ENCODE results near the gene MFAP4. TPM values are rescaled to one million over a fixed set of nuclear protein-coding genes. Genes with fewer than 3 reads are reported as not detected.

MFAP4 gene
- total RNA-seq, 1 experiment from 2014 or later: 4.0 TPM

- Mint-ChIP-seq H3K9me3 (no peaks in the 10 kb centered on the region), H3K4me1 (peaks cover 16% of the 10 kb centered on the region), H3K36me3 (peaks cover 35% of the 10 kb centered on the region), H3K27me3 (ENCODE audit: low read depth) (no peaks in the 10 kb centered on the region), H3K4me3 (peak within 1 kb of the TSS; percentile 99), H3K27ac (peak within 1 kb of the TSS; percentile 97)
- ChIA-PET CTCF (interaction anchor here (0.7 to 2.6 kb wide), 21 partner anchors 8 to 631 kb away, joined by 3 to 87 read pairs (median 7); partner anchors contain the start of genes ALDH3A2, B9D1, MFAP4 and SLC47A1), POLR2A (interaction anchor here (0.8 to 1.9 kb wide), 15 partner anchors 8 to 599 kb away, joined by 3 to 14 read pairs (median 5); partner anchors contain the start of genes AKAP10, ALDH3A2, B9D1 and MFAP4)
- TF ChIP-seq, protein P1, sequence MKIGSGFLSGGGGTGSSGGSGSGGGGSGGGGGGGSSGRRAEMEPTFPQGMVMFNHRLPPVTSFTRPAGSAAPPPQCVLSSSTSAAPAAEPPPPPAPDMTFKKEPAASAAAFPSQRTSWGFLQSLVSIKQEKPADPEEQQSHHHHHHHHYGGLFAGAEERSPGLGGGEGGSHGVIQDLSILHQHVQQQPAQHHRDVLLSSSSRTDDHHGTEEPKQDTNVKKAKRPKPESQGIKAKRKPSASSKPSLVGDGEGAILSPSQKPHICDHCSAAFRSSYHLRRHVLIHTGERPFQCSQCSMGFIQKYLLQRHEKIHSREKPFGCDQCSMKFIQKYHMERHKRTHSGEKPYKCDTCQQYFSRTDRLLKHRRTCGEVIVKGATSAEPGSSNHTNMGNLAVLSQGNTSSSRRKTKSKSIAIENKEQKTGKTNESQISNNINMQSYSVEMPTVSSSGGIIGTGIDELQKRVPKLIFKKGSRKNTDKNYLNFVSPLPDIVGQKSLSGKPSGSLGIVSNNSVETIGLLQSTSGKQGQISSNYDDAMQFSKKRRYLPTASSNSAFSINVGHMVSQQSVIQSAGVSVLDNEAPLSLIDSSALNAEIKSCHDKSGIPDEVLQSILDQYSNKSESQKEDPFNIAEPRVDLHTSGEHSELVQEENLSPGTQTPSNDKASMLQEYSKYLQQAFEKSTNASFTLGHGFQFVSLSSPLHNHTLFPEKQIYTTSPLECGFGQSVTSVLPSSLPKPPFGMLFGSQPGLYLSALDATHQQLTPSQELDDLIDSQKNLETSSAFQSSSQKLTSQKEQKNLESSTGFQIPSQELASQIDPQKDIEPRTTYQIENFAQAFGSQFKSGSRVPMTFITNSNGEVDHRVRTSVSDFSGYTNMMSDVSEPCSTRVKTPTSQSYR (CRISPR knock-in tag; IDR thresholded peaks at IDR 0.05): 0 out of 2 replicates have a peak, but pooled peaks have one; percentile 35
- TF ChIP-seq HMGXB4 (CRISPR knock-in tag; IDR thresholded peaks at IDR 0.05) (peak; percentile 48; the same call in 1 of the 2 replicates), ZNF416 (CRISPR knock-in tag; IDR thresholded peaks at IDR 0.05) (no peak), ZNF219 (CRISPR knock-in tag; IDR thresholded peaks at IDR 0.05; ENCODE audit: borderline replicate concordance) (no peak), IRF2 (CRISPR knock-in tag; IDR thresholded peaks at IDR 0.05; ENCODE audit: borderline replicate concordance, low read depth) (no peak), EMX1 (CRISPR knock-in tag; IDR thresholded peaks at IDR 0.05) (no peak), SMAD3 (CRISPR knock-in tag; IDR thresholded peaks at IDR 0.05; ENCODE audit: borderline replicate concordance) (no peak)
- TF ChIP-seq, protein P2, sequence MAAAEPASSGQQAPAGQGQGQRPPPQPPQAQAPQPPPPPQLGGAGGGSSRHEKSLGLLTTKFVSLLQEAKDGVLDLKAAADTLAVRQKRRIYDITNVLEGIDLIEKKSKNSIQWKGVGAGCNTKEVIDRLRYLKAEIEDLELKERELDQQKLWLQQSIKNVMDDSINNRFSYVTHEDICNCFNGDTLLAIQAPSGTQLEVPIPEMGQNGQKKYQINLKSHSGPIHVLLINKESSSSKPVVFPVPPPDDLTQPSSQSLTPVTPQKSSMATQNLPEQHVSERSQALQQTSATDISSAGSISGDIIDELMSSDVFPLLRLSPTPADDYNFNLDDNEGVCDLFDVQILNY (CRISPR knock-in tag; IDR thresholded peaks at IDR 0.05): 0 out of 2 replicates have a peak, but pooled peaks have one; percentile 15
- ATAC-seq (peak; percentile 7), DNase-seq (ENCODE audit: low spot score) (no peak)
These were observed 8.3 kb downstream of the MFAP4 start, which contains the start of gene MAPK7 for GRCh38 chr17:19378416-19379360. MAPK7 (plus strand) TSS chr17:19378498; CDS start chr17:19378901, 403 bp downstream.

DNA sequence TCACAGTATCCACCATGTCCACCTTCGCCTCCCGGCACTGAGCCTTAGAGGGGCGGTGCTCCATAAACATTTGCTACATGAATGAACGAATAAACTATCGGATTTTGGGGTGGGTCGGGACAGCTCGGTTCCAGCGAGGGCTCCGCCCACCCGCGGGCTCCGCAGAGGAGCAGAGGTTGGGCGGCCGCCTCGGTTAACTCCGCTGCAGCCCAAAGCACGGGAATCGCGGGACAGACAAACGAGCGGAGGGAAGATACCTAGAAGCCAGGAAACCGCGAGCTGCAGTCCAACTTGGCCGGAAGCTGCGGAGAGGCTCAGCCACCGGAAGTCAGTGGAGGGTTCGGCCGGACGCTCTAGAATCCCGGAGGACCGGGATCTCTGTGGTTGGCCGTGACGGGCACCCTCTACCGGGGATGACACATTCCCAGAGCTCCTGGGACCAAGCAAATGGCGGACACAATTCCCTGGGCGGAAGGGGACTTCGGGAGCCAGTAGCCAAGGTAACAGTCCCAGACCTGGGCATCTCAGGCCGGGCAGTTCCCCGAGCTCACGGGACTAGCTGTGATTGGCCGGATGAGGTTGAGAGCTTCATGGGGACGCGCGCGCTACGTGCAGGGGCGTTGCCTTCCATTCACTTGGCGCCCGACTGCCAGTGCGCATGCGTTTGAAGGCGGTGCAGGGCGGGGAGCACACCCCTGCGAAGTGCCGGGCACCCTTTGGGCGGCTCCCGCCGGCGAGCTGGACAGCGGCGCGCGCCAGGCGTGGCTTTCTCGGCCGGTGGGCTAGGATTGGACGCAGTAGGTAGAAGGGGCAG, 9.2 kb downstream of the MFAP4 start:
- H3K36me3 Mint-ChIP-seq: peaks cover 31% of the 10 kb centered on the region
- peak overlapping the region; percentile 97 for H3K27ac Mint-ChIP-seq
- ATAC-seq (peak; percentile 93), DNase-seq (ENCODE audit: low spot score) (peak; percentile 99)
- H3K4me1 Mint-ChIP-seq: peaks cover 16% of the 10 kb centered on the region
- no peaks in the 10 kb centered on the region for H3K27me3 Mint-ChIP-seq (ENCODE audit: low read depth)
- ChIA-PET CTCF (interaction anchor here (0.7 to 2.6 kb wide), 22 partner anchors 9 to 631 kb away, joined by 3 to 87 read pairs (median 6); partner anchors contain the start of genes ALDH3A2, B9D1, MFAP4 and SLC47A1), POLR2A (interaction anchor here (0.8 to 1.9 kb wide), 16 partner anchors 9 to 600 kb away, joined by 3 to 14 read pairs (median 5); partner anchors contain the start of genes AKAP10, ALDH3A2, B9D1 and MFAP4)
- no peaks in the 10 kb centered on the region for H3K9me3 Mint-ChIP-seq
- H3K4me3 Mint-ChIP-seq: peak overlapping the region; percentile 99
- no peak for TF ChIP-seq OVOL2 (CRISPR knock-in tag; IDR thresholded peaks at IDR 0.05; ENCODE audit: borderline replicate concordance)
- TF ChIP-seq TEAD1 (CRISPR knock-in tag; IDR thresholded peaks at IDR 0.05): peak; percentile 71; the same call in 1 of the 2 replicates
- peak; percentile 61; the same call in 1 of the 2 replicates for TF ChIP-seq ZBTB21 (CRISPR knock-in tag; IDR thresholded peaks at IDR 0.05; ENCODE audit: borderline replicate concordance)
- TF ChIP-seq, protein P3, sequence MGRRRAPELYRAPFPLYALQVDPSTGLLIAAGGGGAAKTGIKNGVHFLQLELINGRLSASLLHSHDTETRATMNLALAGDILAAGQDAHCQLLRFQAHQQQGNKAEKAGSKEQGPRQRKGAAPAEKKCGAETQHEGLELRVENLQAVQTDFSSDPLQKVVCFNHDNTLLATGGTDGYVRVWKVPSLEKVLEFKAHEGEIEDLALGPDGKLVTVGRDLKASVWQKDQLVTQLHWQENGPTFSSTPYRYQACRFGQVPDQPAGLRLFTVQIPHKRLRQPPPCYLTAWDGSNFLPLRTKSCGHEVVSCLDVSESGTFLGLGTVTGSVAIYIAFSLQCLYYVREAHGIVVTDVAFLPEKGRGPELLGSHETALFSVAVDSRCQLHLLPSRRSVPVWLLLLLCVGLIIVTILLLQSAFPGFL (CRISPR knock-in tag; IDR thresholded peaks at IDR 0.05; ENCODE audit: borderline replicate concordance): no peak
- TF ChIP-seq CREM (CRISPR knock-in tag; IDR thresholded peaks at IDR 0.05): peak; percentile 79
- no peak for TF ChIP-seq ZNF416 (CRISPR knock-in tag; IDR thresholded peaks at IDR 0.05)
- no peak for TF ChIP-seq ATF2 (CRISPR knock-in tag; IDR thresholded peaks at IDR 0.05; ENCODE audit: borderline replicate concordance, low read depth)
- TF ChIP-seq ZNF232 (CRISPR knock-in tag; IDR thresholded peaks at IDR 0.05): 0 out of 2 replicates have a peak, but pooled peaks have one; percentile 11
- peak; percentile 81; the same call in 1 of the 2 replicates for TF ChIP-seq SP1 (CRISPR knock-in tag; conservative IDR thresholded peaks at IDR 0.05)
- no peak for TF ChIP-seq JUN (CRISPR knock-in tag; IDR thresholded peaks at IDR 0.05)
- no peak for TF ChIP-seq ZNF423 (CRISPR knock-in tag; IDR thresholded peaks at IDR 0.05)
- no peak for TF ChIP-seq SMAD4 (CRISPR knock-in tag; IDR thresholded peaks at IDR 0.05)
- no peak for TF ChIP-seq CDX4 (CRISPR knock-in tag; IDR thresholded peaks at IDR 0.05; ENCODE audit: borderline replicate concordance)
- TF ChIP-seq ZNF121 (CRISPR knock-in tag; IDR thresholded peaks at IDR 0.05): no peak
- no peak for TF ChIP-seq SOX15 (CRISPR knock-in tag; IDR thresholded peaks at IDR 0.05)
